Endothelial cell of umbilical vein (primary cell): ENCODE results near the gene TMEFF2. TPM values are rescaled to one million over a fixed set of nuclear protein-coding genes. Genes with fewer than 3 reads are reported as not detected.

Experiments used
- BruUV-seq: library from RNA; stranded (reverse); fragments of 400-500 nt; replicated peaks from 2 replicates; lab custom pipeline; 2021; lab: Mats Ljungman, UMichigan
- CTCF ChIA-PET: fragments of 300-600, 350-600 bp; sonication (Branson Sonifier 250); formaldehyde crosslinking; loops from one replicate; lab custom pipeline; 2021; ENCODE audit warnings: antibody characterized with exemption, inconsistent platforms; lab: Charles Lee
- POLR2A ChIA-PET: fragments of 300-600, 350-600 bp; sonication (Branson Sonifier 250); formaldehyde crosslinking; loops from one replicate; lab custom pipeline; 2021; ENCODE audit warnings: antibody characterized with exemption, inconsistent platforms; lab: Charles Lee
- DNase-seq: peaks from one replicate; pipeline ENCODE4 v3.0.0-alpha.2; 2011; ENCODE audit warnings: low read depth, low spot score
- FAIRE-seq: peaks from 2 replicates; lab custom pipeline; 2011; peaks lifted over from hg19 to GRCh38; lab: Jason Lieb, UNC
- H2AFZ ChIP-seq: 2 replicates; pipeline ENCODE4 v1.6.0; 2012; ENCODE audit warnings: low read depth, low read length, control low read depth, inconsistent platforms
- H3K27ac ChIP-seq: 2 replicates; pipeline ENCODE4 v1.5.1; 2011; ENCODE audit warnings: low read depth, mild to moderate bottlenecking, control low read depth, low read length, moderate library complexity; ENCODE audit not compliant: insufficient read depth
- H3K27me3 ChIP-seq, 2 experiments: 2 replicates each; pipeline versions ENCODE4 v1.6.0 to v1.6.1; 2011; ENCODE audit warnings: low read length in 2 of 2, mixed read lengths in 1 of 2; ENCODE audit not compliant: control insufficient read depth in 2 of 2, insufficient read depth in 2 of 2
- H3K36me3 ChIP-seq, 2 experiments: 2 replicates in 1 of 2; 3 replicates in 1 of 2; pipeline ENCODE4 v1.5.1; 2011; ENCODE audit warnings: low read length in 2 of 2, mild to moderate bottlenecking in 1 of 2, moderate library complexity in 1 of 2; ENCODE audit not compliant: control insufficient read depth in 2 of 2, insufficient read depth in 2 of 2; ENCODE audit errors: extremely low read depth in 1 of 2
- H3K4me1 ChIP-seq: 3 replicates; pipeline ENCODE4 v1.5.1; 2011; ENCODE audit warnings: mild to moderate bottlenecking, low read length; ENCODE audit not compliant: control insufficient read depth, insufficient read depth; ENCODE audit errors: extremely low read depth
- H3K4me2 ChIP-seq: 2 replicates; pipeline ENCODE4 v1.6.1; 2011; ENCODE audit warnings: low read length, control low read depth, mixed read lengths; ENCODE audit not compliant: insufficient read depth
- H3K4me3 ChIP-seq, 3 experiments: fragments of 200-600 bp in 1 of 3; sonication (generic), shearing (Covaris generic) in 1 of 3; replicated peaks in 1 of 3; 2 replicates each; pipeline ENCODE4 v1.5.1; 2011 to 2016; ENCODE audit warnings: control low read depth in 3 of 3, low read length in 3 of 3, mild to moderate bottlenecking in 2 of 3, inconsistent platforms in 1 of 3, low read depth in 1 of 3, moderate library complexity in 1 of 3; ENCODE audit not compliant: insufficient read depth in 1 of 3
- H3K79me2 ChIP-seq: 2 replicates; pipeline ENCODE4 v1.6.0; 2012; ENCODE audit warnings: low read length, inconsistent platforms; ENCODE audit not compliant: control insufficient read depth, insufficient read depth
- H3K9ac ChIP-seq: replicated peaks from 2 replicates; pipeline ENCODE3; 2011; ENCODE audit warnings: low read length, control low read depth; ENCODE audit not compliant: insufficient read depth; ENCODE audit errors: extremely low read depth
- H3K9me1 ChIP-seq: replicated peaks from 3 replicates; pipeline ENCODE4 v1.6.0; 2011; ENCODE audit warnings: mild to moderate bottlenecking, low read length; ENCODE audit not compliant: control insufficient read depth, insufficient read depth; ENCODE audit errors: extremely low read depth
- H3K9me3 ChIP-seq: replicated peaks from 2 replicates; pipeline ENCODE4 v1.5.1; 2012; ENCODE audit warnings: low read length, inconsistent platforms; ENCODE audit not compliant: control insufficient read depth, insufficient read depth
- H4K20me1 ChIP-seq: replicated peaks from 2 replicates; pipeline ENCODE3; 2011; ENCODE audit warnings: mild to moderate bottlenecking, low read length; ENCODE audit not compliant: control insufficient read depth, insufficient read depth; ENCODE audit errors: extremely low read depth
- CTCF ChIP-seq, 2 donors: IDR thresholded peaks; 1 replicate in 1 of 2; 2 replicates in 1 of 2; pipeline ENCODE4 v1.5.1; 2011; ENCODE audit warnings: low read length in 2 of 2, mild to moderate bottlenecking in 2 of 2, moderate library complexity in 2 of 2, control low read depth in 1 of 2, inconsistent platforms in 1 of 2, low read depth in 1 of 2; ENCODE audit not compliant: insufficient read depth in 1 of 2; ENCODE audit errors: extremely low read depth in 1 of 2
- FOS ChIP-seq: IDR thresholded peaks from 2 replicates; pipeline ENCODE4 v1.6.1; 2011; ENCODE audit warnings: mild to moderate bottlenecking, low read length, moderate library complexity, borderline replicate concordance; ENCODE audit not compliant: insufficient read depth
- JUN ChIP-seq: IDR thresholded peaks from 2 replicates; pipeline ENCODE4 v1.6.1; 2011; ENCODE audit warnings: borderline replicate concordance, low read depth; ENCODE audit not compliant: insufficient read length, insufficient read depth
- MYC ChIP-seq: IDR thresholded peaks from one replicate; pipeline ENCODE4 v1.6.1; 2011; ENCODE audit warnings: mild to moderate bottlenecking, low read depth, low read length
- POLR2A ChIP-seq: IDR thresholded peaks from 2 replicates; pipeline ENCODE4 v1.6.1; 2012; ENCODE audit warnings: low read depth, mild to moderate bottlenecking, control low read depth, low read length
- POLR2AphosphoS5 ChIP-seq: IDR thresholded peaks from 2 replicates; pipeline ENCODE4 v1.6.1; 2012; ENCODE audit warnings: low read depth, mild to moderate bottlenecking, control low read depth, low read length, moderate library complexity; ENCODE audit not compliant: insufficient read depth
- dilution Hi-C: fragments of 300-500 bp; cut with MboI; formaldehyde crosslinking; loops from one replicate; pipeline ENCODE4 v1.15.0; 2019; ENCODE audit warnings: low sequenced_read_pairs; ENCODE audit not compliant: extremely low pct_ligation_motif_present
- intact Hi-C: fragments of 100-400 bp; cut with micrococcal nuclease; formaldehyde crosslinking; loops from one replicate; pipeline ENCODE4 v1.10.0; 2022
- polyA plus RNA-seq, 4 experiments: library from polyadenylated mRNA; depleted of rRNA in 3 of 4; stranded (reverse) in 3 of 4; unstranded in 1 of 4; fragments of >200 nt; gene quantifications; 2 replicates each; pipeline versions ENCODE4 v1.2.1 to v1.2.3, GENCODE V29; 2011 to 2012; ENCODE audit warnings: missing spikeins in 1 of 4
- total RNA-seq: library from RNA; stranded (reverse); gene quantifications from 2 replicates; pipeline ENCODE4 v1.2.3, GENCODE V29; 2021
- TF ChIP-seq, protein P1 (sequence below): IDR thresholded peaks from 2 replicates; pipeline ENCODE4 v1.6.1; 2011; ENCODE audit not compliant: insufficient read depth, insufficient read length

Gene TMEFF2
- total and polyA plus RNA-seq, 2 donors (not counting 3 experiments of a cell fraction or from before 2014, with no cell fraction given), result 0.18 to 0.20 TPM

DNA sequence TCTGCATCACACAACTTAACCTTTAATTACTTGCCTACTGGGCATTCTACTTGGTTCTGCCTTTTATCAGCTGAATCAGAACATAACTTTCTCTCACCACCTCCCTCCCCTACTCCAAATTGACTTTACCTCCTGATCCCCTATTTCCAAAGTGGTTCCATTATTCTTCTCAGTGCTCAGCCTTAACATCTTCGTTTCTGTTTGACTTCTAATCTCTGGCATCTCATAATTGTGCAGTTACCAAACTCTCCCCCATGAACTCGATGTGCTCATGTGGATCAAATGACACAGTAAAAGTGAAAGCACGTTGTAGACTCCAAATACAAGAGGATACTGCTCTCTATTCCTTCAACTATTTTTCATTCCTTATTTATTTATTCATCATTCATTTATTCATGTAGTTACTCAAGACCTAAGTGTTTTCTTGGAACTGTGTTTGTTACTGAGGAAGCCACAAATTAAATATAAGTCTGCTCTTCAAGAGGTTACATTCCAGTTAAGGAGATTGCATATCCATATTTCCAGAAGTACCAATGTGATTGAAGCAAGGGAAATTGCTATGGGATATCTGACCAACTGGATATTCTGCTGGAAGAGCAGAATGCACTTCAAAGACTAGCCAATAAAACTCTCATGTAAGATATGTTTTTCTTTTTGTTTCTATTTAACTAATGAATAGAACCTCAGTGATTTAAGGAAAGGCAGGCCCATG is 158.8 kb downstream of the TMEFF2 start:
- Histone ChIP-seq H3K4me1 (no peaks in the 10 kb centered on the region), H3K27me3 (no peaks in the 10 kb centered on the region), H4K20me1 (no peaks in the 10 kb centered on the region), H2AFZ (no peak overlapping the region), H3K27ac (no peak overlapping the region), H3K9ac (no peak overlapping the region), H3K79me2 (no peaks in the 10 kb centered on the region), H3K36me3 (no peaks in the 10 kb centered on the region), H3K9me3 (no peaks in the 10 kb centered on the region), H3K4me2 (no peak overlapping the region), H3K9me1 (no peaks in the 10 kb centered on the region), H3K4me3 (no peak overlapping the region)
- FAIRE-seq (no peak), DNase-seq (no peak)
- ChIA-PET POLR2A (no interaction called here), CTCF (no interaction called here)
- no TSS peak for BruUV-seq
- intact Hi-C loops (no loop called here), dilution Hi-C loops (no loop called here)
- TF ChIP-seq FOS, result no peak
- TF ChIP-seq CTCF (IDR thresholded peaks at IDR 0.05; ENCODE audit: extremely low read depth in 1 of 2, insufficient read depth in 1 of 2, low read depth in 1 of 2, low read length in 2 of 2), result no peak
- TF ChIP-seq POLR2AphosphoS5, result no peak
- no peak for TF ChIP-seq POLR2A
- TF ChIP-seq, protein P1, sequence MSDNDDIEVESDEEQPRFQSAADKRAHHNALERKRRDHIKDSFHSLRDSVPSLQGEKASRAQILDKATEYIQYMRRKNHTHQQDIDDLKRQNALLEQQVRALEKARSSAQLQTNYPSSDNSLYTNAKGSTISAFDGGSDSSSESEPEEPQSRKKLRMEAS, result no peak

GRCh38 chr2:192030856-192031255 is 163.9 kb downstream of the TMEFF2 start:
- Histone ChIP-seq H3K9me3 (no peaks in the 10 kb centered on the region), H3K4me1 (no peaks in the 10 kb centered on the region), H3K4me2 (no peak overlapping the region), H3K27me3 (no peaks in the 10 kb centered on the region), H3K9me1 (no peaks in the 10 kb centered on the region), H2AFZ (no peak overlapping the region), H3K9ac (no peak overlapping the region), H3K4me3 (no peak overlapping the region), H3K27ac (no peak overlapping the region), H3K36me3 (no peaks in the 10 kb centered on the region), H3K79me2 (no peaks in the 10 kb centered on the region), H4K20me1 (no peaks in the 10 kb centered on the region)
- no TSS peak for BruUV-seq
- TF ChIP-seq FOS (no peak), MYC (no peak), JUN (no peak), POLR2AphosphoS5 (no peak)
- TF ChIP-seq, protein P1, result no peak
- POLR2A ChIA-PET, result no interaction called here
- CTCF ChIA-PET, result no interaction called here
- DNase-seq (no peak), FAIRE-seq (no peak)
- intact Hi-C loops (no loop called here), dilution Hi-C loops (no loop called here)
